Measurements from ENCODE around the gene UBE3A. TPM values are rescaled to one million over a fixed set of nuclear protein-coding genes. Genes with fewer than 3 reads are reported as not detected.

UBE3A gene
- total RNA-seq, 1 donor from 2014 or later: 278 TPM

DNA sequence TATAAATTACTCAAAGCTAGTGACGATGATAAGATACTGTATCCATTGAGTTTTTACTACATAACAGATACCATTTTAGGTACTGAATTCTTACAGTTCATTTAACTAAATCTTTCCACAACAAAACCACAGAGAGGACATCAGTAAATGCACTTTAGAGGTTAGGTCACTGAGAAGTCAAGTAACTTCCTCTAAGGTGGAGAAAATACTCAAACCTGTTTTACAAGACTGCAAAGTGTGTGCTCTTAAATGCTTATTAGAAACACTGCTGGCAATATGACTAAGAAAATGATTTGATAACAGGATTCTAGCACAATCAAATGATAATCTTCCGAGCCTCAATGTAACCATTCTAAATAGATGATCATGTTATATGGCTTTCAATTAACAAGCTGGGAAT is 99.4 kb downstream of the UBE3A start:
- no peak for DNase-seq (ENCODE audit: low spot score in 2 of 2)
- no peak for FAIRE-seq

DNA sequence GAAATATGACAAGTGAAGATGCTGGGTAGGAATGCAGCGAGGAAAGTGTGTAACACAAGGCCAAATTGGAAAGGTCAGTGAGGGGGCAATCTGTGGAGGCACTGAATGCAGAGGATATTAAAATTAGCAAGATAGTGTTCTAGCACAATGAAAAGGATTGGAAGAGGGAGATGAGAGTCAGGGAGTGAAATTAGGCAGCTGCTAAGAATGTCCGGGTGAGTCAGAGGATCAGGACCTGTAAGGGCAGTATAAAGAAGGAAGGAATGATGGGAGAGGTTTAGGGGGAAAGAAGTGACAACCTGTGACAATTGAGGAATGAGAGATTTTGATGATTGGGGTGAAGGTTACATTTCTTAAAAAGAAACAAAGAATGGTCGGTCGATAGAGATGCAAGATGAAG is 103.5 kb downstream of the UBE3A start:
- FAIRE-seq (no peak), DNase-seq (ENCODE audit: low spot score in 2 of 2) (no peak)

DNA sequence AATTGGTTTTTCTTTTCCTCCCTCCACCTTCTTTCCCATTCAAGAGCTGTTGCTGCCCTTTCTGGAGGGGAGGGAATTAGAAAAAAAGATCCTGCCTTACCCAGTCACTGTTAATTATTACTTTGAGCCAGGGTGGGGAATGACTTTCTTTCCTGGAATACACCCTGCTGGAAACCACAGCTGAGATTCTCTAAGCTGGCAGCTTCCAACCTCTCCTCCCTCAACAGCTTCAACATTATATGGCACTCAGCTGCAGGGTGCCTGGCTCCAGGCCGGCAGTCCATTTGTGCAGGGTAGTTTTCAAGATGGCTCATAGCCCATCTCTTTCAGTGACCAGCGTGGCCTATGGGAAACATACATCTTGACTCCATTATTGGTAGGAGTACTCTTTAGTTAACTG is 105.8 kb downstream of the UBE3A start:
- DNase-seq (ENCODE audit: low spot score in 2 of 2) (no peak), FAIRE-seq (no peak)

GRCh38 chr15:25332306-25332705 is 106.5 kb downstream of the UBE3A start:
- FAIRE-seq: no peak
- no peak for DNase-seq (ENCODE audit: low spot score in 2 of 2)

DNA sequence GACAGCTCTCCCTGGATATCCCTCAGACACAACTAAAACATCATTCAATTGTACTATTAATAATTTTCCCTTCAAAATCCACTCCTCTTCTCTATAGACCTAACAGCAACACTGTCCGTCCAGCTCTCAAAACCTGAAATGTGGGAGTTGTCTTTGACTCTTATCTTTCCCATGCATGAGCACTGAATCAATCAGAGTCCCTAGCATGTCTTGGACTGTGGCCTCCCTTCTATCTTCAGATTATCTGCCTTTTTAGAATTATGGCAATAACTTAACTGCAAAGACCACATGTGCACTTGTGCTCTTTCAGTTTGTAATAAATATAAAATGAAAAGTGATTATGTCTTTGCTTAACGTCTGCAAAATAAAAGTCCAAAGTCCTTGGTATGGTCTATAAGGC is 107.0 kb downstream of the UBE3A start:
- DNase-seq (ENCODE audit: low spot score in 2 of 2): no peak
- no peak for FAIRE-seq

DNA sequence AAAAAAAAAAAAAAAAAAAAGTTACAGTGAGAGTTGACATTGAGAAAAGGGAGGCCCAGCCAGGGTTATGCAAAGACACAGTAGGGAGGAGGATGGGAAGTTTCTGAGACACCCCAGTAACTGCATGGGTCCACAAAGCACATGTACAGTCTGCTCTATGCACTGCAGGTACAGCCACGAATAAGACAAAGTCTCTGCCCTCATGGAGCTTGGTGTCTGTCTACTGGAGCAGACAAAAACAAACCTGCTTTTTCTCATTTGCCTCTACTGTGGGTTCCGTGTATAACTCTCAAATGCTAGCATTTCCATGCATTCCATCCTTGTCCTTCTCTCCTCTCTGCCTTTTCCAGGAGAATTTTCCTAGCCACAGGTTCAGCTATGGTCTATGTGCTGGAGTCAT is 107.4 kb downstream of the UBE3A start:
- DNase-seq (ENCODE audit: low spot score in 2 of 2): no peak
- no peak for FAIRE-seq

DNA sequence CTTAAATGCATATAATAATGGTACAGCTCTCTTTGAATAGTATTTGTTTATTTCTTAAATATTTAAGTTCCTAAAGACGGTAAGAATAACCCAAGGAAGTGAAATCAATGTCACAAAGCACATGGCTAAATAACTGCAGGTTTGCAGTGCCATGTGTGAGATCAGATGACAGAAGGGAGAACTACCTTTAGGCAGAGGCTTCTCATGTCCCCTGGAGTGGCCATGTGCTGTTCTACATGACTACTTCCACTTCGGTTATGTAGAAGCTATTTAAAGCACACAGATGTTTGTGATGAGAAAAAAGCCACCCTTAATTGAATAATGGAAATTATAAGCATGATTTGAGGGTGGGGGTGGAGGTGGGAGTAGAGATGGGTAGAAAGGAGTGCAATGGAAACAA is 109.1 kb downstream of the UBE3A start:
- DNase-seq (ENCODE audit: low spot score in 2 of 2): no peak
- FAIRE-seq: no peak

DNA sequence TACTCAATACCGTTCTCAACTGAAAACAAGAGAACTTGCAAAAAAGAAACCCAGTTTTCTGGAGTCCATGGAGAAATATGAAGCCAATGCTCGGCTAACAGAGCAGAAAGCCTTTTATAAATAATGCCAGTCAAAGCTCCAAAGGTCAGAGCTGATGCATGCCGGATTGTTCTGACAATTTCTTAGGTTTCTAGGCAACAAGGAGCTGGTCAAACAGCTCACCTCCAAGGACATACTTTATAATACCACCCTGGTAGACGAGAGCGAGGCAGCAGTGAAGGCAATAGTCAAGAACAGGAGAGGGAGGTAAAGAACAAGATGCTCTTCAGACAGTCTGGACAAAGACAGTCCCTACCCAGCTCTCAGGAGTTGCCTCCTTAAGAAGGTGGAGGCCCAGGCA is 111.1 kb downstream of the UBE3A start:
- FAIRE-seq (no peak), DNase-seq (ENCODE audit: low spot score in 2 of 2) (no peak)

- FAIRE-seq (no peak), DNase-seq (ENCODE audit: low spot score in 2 of 2) (no peak)
Measured at GRCh38 chr15:25325187-25325586, 113.6 kb downstream of the UBE3A start.

DNA sequence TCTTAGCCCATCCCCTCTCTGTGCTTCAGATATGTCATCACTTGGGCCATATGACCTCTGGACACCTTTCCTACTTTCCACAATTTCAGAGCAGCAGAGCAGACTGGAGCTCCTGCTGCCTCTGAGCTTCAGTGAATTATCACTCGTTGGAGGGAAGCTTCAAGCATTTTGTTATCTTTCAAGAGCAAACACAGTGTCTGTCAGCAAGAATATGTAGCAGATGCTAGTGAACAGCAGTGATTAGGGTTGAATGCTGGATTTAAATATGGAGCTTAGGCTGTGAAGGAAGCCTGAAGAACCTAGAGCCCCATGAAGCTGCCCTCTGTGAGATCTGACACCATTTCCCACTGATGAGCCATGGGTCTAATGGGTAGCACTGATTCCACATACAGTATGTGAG is 115.4 kb downstream of the UBE3A start:
- DNase-seq (ENCODE audit: low spot score in 2 of 2) (no peak), FAIRE-seq (no peak)

DNA sequence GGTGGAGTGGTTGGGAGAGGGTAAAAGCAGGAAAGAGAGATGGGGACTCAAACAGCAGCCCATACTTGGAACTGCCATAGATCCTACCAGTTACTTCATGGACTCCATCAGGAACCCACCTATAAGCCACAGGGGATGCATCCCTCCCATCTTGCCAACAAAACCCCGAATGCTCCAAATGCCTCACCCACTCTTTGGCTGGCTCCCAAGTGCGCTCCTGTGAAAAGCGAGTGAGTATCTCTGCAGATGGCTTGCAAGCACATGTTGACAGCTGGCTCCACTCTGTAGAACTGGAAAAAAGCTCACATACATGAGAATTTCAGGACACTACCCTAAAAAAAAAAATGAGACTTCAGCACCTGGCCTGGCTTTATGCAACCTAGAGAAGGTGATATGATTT is 151.0 kb downstream of the UBE3A start:
- DNase-seq (ENCODE audit: low spot score in 2 of 2): no peak
- no peak for FAIRE-seq
